CD4-positive, alpha-beta T cell (primary cell): ENCODE results near the gene ROBO2. TPM values are rescaled to one million over a fixed set of nuclear protein-coding genes. Genes with fewer than 3 reads are reported as not detected.

ENCODE experiments used
- ATAC-seq: fragments of 200-7000 bp; cut with Tn5 transposase; one replicate; pipeline ENCODE4 v1.10.0; 2022; ENCODE audit warnings: mild to moderate bottlenecking; ENCODE audit not compliant: poor library complexity
- CTCF ChIA-PET: fragments of 350-600 bp; sonication (Branson Sonifier 250); formaldehyde crosslinking; loops from one replicate; lab custom pipeline; 2021; ENCODE audit warnings: antibody characterized with exemption, inconsistent platforms; lab: Charles Lee
- POLR2A ChIA-PET: fragments of 350-600 bp; sonication (Branson Sonifier 250); formaldehyde crosslinking; loops from one replicate; lab custom pipeline; 2021; ENCODE audit warnings: antibody characterized with exemption, inconsistent platforms; lab: Charles Lee
- DNase-seq, 14 experiments: peaks; one replicate each; pipeline ENCODE4 v3.0.0-alpha.2; 2013 to 2020; ENCODE audit warnings: mixed read lengths in 2 of 14
- H3K27ac ChIP-seq, 2 donors: one replicate each; pipeline versions ENCODE4 v1.5.1 to v1.7.0; 2013; ENCODE audit warnings: low read length in 2 of 2, low read depth in 1 of 2, mild to moderate bottlenecking in 1 of 2
- H3K27me3 ChIP-seq, 2 experiments: 1 replicate in 1 of 2; 2 replicates in 1 of 2; pipeline versions ENCODE4 v1.6.1 to v1.7.0; 2013; ENCODE audit warnings: low read length in 2 of 2, control low read depth in 1 of 2, mild to moderate bottlenecking in 1 of 2, moderate library complexity in 1 of 2; ENCODE audit not compliant: insufficient read depth in 2 of 2, control insufficient read depth in 1 of 2
- H3K36me3 ChIP-seq: one replicate; pipeline ENCODE4 v1.6.1; 2013; ENCODE audit warnings: low read length, control low read depth; ENCODE audit not compliant: insufficient read depth
- H3K4me1 ChIP-seq: one replicate; pipeline ENCODE4 v1.6.1; 2013; ENCODE audit warnings: low read length, control low read depth; ENCODE audit not compliant: insufficient read depth
- H3K4me3 ChIP-seq: one replicate; pipeline ENCODE4 v1.5.1; 2013; ENCODE audit warnings: mild to moderate bottlenecking, low read length, moderate library complexity
- H3K9me3 ChIP-seq, 2 experiments: 1 replicate in 1 of 2; 2 replicates in 1 of 2; pipeline versions ENCODE4 v1.6.1 to v1.7.0; 2013; ENCODE audit warnings: low read length in 2 of 2, mild to moderate bottlenecking in 2 of 2, control low read depth in 1 of 2, moderate library complexity in 1 of 2; ENCODE audit not compliant: control insufficient read depth in 1 of 2, insufficient read depth in 1 of 2
- H3K27ac Mint-ChIP-seq: one replicate; pipeline ENCODE4 v1.8.0; 2020; ENCODE audit warnings: mixed read lengths
- H3K27me3 Mint-ChIP-seq: one replicate; pipeline ENCODE4 v1.8.0; 2021; ENCODE audit warnings: mixed read lengths
- H3K36me3 Mint-ChIP-seq: one replicate; pipeline ENCODE4 v1.8.0; 2021; ENCODE audit warnings: low read depth, mixed read lengths
- H3K4me1 Mint-ChIP-seq: one replicate; pipeline ENCODE4 v1.8.0; 2021; ENCODE audit warnings: low read depth, mixed read lengths
- H3K4me3 Mint-ChIP-seq: one replicate; pipeline ENCODE4 v1.8.0; 2020; ENCODE audit warnings: mild to moderate bottlenecking, mixed read lengths
- H3K9me3 Mint-ChIP-seq: one replicate; pipeline ENCODE4 v1.8.0; 2020; ENCODE audit warnings: mixed read lengths
- CTCF ChIP-seq: fragments of 200-600 bp; IDR thresholded peaks from one replicate; pipeline ENCODE4 v1.8.0; 2022; ENCODE audit warnings: antibody characterized with exemption, mild to moderate bottlenecking
- intact Hi-C, 2 experiments: fragments of 100-400 bp; cut with DNase I in 1 of 2; cut with micrococcal nuclease in 1 of 2; formaldehyde crosslinking; loops; one replicate each; pipeline versions ENCODE4 v1.15.1 to v1.9.0; 2023 to 2025; cut with DNase I, micrococcal nuclease
- total RNA-seq, 174 experiments: library from RNA in 2 of 174; stranded (reverse) in 2 of 174; gene quantifications; one replicate each; pipeline ENCODE4 v1.2.3 and lab custom pipeline; 2021 to 2026

The ROBO2 gene
- total RNA-seq, 2 experiments from 2014 or later, result not detected

- Histone ChIP-seq H3K27ac (no peak overlapping the region), H3K9me3 (peaks cover 0 to 5% of the 10 kb centered on the region in 2 experiments), H3K27me3 (no peaks in the 10 kb centered on the region), H3K4me3 (no peak overlapping the region), H3K36me3 (no peaks in the 10 kb centered on the region), H3K4me1 (no peaks in the 10 kb centered on the region)
- DNase-seq (no peak), ATAC-seq (no peak)
- intact Hi-C loops, result no loop called here
- H3K4me1 Mint-ChIP-seq, result no peaks in the 10 kb centered on the region
- no peaks in the 10 kb centered on the region for H3K36me3 Mint-ChIP-seq
- POLR2A ChIA-PET, result no interaction called here
- no peak overlapping the region for H3K4me3 Mint-ChIP-seq
- no peaks in the 10 kb centered on the region for H3K27me3 Mint-ChIP-seq
- H3K9me3 Mint-ChIP-seq, result peaks cover 7% of the 10 kb centered on the region
- CTCF ChIA-PET, result no interaction called here
- TF ChIP-seq CTCF, result no peak
- H3K27ac Mint-ChIP-seq, result no peak overlapping the region
Observed at GRCh38 chr3:77086408-77086807, 46.5 kb downstream of the ROBO2 start.

- Histone ChIP-seq H3K27me3 (no peaks in the 10 kb centered on the region), H3K36me3 (no peaks in the 10 kb centered on the region), H3K4me1 (no peaks in the 10 kb centered on the region), H3K27ac (no peak overlapping the region), H3K4me3 (no peak overlapping the region), H3K9me3 (peaks cover 0 to 5% of the 10 kb centered on the region in 2 experiments)
- no peak for TF ChIP-seq CTCF
- no peak for ATAC-seq
- ChIA-PET CTCF (no interaction called here), POLR2A (no interaction called here)
- H3K4me1 Mint-ChIP-seq, result no peaks in the 10 kb centered on the region
- peaks cover 6% of the 10 kb centered on the region for H3K9me3 Mint-ChIP-seq
- no peak overlapping the region for H3K4me3 Mint-ChIP-seq
- no peak for DNase-seq
- H3K27me3 Mint-ChIP-seq, result no peaks in the 10 kb centered on the region
- intact Hi-C loops, result no loop called here
- no peak overlapping the region for H3K27ac Mint-ChIP-seq
- H3K36me3 Mint-ChIP-seq, result no peaks in the 10 kb centered on the region
Observed at GRCh38 chr3:77091809-77092208, 51.9 kb downstream of the ROBO2 start.

GRCh38 chr3:77093101-77093500 lies 53.2 kb downstream of the ROBO2 start:
- no peaks in the 10 kb centered on the region for H3K4me1 Mint-ChIP-seq
- H3K4me3 Mint-ChIP-seq, result no peak overlapping the region
- intact Hi-C loops, result no loop called here
- H3K9me3 Mint-ChIP-seq, result peaks cover 6% of the 10 kb centered on the region
- TF ChIP-seq CTCF, result no peak
- Histone ChIP-seq H3K36me3 (no peaks in the 10 kb centered on the region), H3K4me3 (no peak overlapping the region), H3K4me1 (no peaks in the 10 kb centered on the region), H3K27me3 (no peaks in the 10 kb centered on the region), H3K27ac (no peak overlapping the region), H3K9me3 (peaks cover 0 to 9% of the 10 kb centered on the region in 2 experiments)
- CTCF ChIA-PET, result no interaction called here
- no peak overlapping the region for H3K27ac Mint-ChIP-seq
- DNase-seq (no peak), ATAC-seq (no peak)
- POLR2A ChIA-PET, result no interaction called here
- no peaks in the 10 kb centered on the region for H3K27me3 Mint-ChIP-seq
- no peaks in the 10 kb centered on the region for H3K36me3 Mint-ChIP-seq
